NCI-H446 treated with DMSO at 0.1 percent for 48 hours (cell line): ENCODE data around the gene HSDL2.
"Not testable (repeated sequence)": the region's sequence is repeated elsewhere in the genome, so short reads cannot be mapped to it uniquely, and the experiment has no call there.

Experiments
- DNase-seq: peaks from one replicate; lab custom pipeline; 2025; lab: John Stamatoyannopoulos, UW

HSDL2 gene

DNA sequence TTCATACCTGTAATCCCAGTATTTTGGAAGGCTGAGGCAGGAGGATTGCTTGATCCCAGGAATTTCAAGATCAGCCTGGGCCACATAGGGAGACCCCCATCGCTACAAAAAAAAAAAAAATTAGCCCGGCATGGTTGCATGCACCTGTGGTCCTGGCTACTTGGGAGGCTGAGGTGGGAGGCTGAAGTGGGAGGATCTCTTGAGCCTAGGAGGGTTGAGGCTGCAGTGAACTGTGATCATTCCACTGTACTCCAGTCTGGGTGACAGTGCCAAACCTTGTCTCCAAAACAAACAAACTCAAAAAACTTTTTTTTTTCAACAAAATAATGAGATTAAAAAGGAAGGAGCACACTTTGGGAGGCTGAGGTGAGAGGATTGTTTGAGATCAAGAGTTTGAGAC lies 120.9 kb downstream of the HSDL2 start:
- no peak for DNase-seq

DNA sequence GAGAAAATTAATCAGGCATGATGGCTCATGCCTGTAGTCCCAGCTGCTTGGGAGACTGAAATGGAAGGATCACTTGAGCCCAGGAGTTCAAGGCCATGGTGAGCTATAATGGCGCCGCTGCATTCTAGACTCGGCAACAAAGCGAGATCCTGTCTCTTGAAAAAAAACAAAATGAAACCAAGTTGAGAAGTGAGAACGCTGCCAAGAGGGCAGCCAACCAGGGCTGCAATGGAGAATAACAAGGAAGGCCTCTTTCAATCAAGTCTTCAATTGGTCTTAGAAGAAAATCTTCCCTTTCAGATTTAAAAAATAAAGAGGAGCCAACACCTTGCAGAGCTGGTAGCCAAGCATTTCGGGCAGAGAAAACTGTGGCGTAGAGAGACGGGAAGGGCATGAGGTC lies 121.4 kb downstream of the HSDL2 start:
- DNase-seq, result no peak

DNA sequence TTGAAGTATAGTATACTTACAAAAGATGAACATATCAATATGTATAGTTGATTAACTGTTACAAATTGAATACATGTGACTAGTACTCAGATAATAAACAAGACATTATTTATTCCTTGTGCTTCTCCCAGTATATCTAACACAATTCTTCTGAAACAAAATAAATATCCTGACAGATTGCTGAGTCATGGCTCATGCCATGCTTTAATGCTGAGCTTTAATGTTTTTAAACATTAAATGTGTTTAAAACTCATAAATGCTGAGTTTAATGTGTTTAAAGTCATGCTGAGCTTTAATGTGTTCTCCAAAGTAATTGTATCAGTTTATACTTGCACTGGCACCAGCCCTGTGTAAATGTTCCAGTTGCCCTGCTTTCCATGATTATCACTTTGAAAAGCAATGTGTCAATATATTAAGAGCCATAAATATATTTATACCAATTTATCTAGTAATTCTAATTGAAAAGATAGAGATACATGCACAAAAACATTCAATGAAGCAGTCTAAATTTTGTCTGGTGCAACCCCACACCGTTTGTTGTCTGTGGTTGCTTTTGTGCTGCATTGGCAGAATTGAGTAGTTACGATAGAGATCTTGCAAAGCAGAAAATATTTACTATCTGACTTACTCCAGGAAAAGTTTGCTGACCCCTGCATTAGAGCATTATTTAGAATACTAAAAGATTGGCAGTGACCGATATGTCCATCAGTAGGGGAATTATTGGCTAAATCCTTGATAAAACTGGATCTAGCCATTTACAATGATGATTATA lies 122.5 kb downstream of the HSDL2 start:
- DNase-seq, result no peak

DNA sequence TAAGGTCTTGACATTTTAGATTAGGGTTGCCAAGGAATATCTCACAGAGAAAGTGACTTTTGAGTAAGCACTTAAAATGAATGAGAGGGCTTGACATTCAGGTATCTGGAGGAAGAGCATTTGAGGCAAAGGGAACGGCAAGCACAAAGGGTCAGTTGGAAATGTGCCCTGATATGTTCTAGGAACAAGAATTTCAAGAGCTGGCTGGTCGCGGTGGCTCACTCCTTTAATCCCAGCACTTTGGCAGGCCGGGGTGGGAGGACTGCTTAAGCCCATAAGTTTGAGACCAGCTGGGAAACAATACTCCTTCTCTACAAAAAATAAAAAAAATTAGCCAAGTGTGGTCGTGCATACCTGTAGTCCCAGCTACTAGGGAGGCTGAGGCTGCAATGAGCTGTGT lies 123.3 kb downstream of the HSDL2 start:
- no peak for DNase-seq

DNA sequence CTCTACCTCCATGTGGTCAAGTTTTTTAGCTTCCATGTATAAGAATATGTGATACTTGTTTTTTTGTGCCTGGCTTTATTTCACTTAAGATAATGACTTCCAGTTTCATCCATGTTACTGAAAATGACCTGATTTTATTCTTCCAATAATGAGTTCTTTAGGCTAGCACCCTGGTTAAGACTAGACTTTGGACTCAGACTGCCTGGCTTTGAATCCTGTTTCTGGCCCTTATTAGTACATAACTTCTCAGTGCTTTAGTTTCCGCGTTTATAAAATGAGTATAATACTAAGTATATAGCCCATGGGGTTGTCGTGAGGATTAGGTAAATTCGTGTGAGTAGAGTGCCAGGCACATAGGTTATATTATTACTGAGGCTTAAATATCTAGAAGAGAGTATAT lies 125.2 kb downstream of the HSDL2 start:
- no peak for DNase-seq

DNA sequence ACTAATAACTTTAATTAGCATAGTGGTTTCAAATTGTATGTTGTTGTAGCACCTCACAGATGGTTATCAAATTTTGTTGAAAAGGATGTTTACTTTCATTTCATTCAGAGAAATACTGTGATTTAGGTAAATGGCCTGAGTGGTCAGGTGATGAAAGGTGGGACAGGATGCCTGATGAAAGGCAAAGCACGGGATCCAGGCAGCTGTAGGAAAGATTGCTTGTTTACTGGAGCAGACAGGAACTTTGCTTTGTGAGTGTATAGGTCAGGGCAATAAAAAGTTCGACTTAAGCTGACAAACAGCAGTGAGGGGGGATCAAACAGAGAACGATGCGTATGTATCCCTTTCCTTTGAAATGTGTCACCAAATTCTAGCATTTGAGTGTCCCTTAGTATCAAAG lies 125.7 kb downstream of the HSDL2 start:
- no peak for DNase-seq

DNA sequence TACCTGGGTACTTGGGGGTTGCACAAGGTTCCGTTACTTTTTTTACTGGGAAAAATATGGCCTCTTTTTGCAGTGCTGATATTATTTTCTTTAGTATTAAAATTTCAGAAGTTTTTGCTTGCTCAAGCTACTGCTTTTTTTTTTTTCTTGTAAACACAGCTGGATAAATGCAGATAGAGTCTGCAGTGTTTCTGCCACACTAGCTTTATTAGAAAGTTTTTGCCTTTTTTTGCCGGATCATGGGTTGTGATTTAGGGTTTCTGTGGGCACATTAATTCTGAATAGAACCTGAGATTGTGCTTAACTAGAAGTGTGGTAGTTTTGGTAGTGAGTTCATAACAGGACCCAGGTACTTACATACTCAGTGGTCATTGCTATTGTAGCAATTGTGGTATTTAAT lies 126.7 kb downstream of the HSDL2 start:
- DNase-seq, result no peak

DNA sequence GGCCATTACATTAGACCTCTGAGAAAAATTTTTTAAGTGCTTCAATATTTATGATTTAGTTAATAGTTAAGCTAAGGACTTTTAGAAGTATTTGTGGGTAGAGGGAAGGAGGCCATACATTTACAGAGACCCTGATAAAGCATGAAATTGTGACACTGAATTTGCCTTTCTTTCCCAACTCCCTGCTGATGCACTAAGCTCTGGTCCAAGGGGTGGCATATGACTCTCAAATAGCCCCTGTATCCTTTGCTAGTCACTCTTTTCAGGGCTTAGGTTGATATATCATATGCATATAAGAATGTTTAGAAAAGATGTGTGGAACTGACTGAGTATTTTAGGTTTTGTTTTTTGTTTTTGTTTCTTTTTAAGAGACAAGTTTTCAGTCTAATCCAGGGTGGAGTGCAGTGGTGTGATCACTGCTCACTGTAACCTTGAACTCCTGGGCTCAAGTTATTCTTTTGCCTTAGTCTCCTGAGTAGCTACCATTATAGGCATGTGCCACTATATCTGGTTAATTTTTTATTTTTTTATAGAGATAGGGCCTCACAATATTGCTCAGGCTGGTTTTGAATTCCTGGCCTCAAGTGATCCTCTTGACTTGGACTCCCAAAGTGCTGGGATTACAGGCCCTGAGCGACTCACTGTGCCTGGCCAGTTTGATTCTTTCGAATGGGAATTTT lies 127.2 kb downstream of the HSDL2 start:
- no peak for DNase-seq

DNA sequence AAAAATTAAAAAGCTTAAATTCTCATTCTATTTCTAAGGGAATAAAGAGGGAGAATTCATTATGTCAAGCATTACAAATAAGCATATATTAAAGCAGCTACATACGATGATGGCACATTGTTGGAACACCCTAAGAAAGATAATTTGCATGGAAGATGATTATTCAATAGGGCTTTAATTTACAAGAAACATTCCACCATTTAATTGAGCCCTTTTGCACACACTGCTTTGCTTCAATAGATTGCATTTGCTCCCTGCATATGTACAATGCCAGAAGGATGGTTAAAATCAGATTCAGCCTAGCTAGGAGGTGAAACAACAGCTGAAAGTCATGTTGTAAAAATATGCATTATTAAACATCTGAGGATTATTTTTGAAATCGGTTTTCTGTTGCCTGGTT lies 128.5 kb downstream of the HSDL2 start:
- no peak for DNase-seq

DNA sequence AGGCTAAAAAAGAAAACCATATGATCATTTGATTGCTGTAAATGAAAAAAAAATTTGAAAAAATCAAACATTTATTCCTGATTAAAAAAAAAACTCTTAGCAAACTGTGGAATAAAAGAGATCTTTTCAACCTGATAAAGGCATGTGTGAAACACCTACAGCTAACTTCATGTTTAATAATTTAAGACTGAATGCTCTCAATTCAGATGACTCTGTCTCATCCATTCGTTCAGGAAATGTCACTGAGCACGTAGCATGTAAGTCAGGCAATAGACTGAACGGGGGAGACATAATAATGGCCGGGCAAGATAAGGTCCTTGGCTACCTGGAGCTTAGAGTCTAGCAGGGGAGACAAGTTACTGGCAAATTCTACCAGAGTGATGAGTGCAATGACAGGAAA lies 132.5 kb downstream of the HSDL2 start:
- not testable (repeated sequence) for DNase-seq

DNA sequence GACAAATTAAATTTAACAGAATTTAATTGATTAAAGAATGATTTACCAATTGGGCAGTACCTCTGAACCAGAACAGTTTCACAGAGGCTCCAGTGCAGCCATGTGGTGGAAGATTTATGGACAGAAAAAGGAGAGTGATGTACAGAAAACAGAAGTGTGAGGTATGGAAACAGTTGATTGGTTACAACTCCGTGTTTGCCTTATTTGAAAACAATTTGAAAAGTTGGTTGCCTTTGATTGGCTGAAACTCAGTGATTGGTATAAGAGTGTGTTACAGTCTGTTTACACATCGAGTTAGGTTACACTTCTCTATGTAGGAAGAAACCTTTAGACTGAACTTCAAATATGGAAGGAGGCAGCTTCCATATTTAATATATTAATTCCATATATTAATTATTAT lies 136.9 kb downstream of the HSDL2 start:
- DNase-seq, result no peak

DNA sequence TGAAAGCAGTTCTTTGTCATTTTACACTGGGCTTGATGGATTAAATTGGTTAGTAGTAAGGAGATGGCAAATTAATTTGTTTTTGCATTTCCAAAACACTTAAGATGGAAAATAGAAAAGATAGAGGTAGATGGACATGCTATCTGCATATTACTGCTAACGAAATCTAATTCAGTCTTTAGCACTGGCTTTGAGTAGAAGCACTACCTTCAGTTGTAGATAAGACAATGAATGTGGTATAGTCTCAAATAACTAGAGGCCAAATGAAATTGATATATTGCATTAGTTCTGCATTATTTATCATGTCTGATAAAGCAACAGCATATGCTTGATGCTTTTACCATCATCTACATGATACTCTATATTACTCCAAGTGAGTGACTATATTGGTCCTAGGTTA lies 140.2 kb downstream of the HSDL2 start:
- no peak for DNase-seq

DNA sequence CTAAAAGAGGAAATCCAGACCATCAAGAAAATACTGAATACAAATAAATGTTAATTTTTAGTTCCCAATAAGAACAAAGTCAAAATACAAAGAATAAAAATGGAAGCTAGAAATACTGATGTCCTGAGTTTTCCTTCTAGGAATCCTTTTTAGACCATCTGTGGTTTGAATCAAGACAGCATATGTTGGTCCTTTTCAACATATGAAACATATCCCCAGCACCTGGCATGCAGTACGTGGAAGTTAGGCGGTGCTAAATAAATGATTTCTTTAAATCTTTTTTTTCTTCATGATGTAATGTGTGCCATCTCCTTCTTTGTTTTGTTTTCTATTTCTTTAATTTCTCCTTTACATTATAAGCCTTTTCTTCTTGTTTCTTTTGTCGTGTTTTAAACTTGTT lies 140.7 kb downstream of the HSDL2 start:
- DNase-seq, result peak; percentile 16
